ENCODE results near the gene DNAJC28. TPM values are rescaled to one million over a fixed set of nuclear protein-coding genes. Genes with fewer than 3 reads are reported as not detected.

Gene DNAJC28
- total RNA-seq, 1 donor from 2014 or later: 2.1 TPM

- H3K27me3 ChIP-seq (ENCODE audit: insufficient read depth, low read length): no peaks in the 10 kb centered on the region
- no peaks in the 10 kb centered on the region for H3K9me3 ChIP-seq (ENCODE audit: insufficient read depth, low read depth, low read length)
- H3K4me3 Mint-ChIP-seq (ENCODE audit: unreplicated experiment): peak overlapping the region; percentile 91
- no peak overlapping the region for H3K9ac ChIP-seq (ENCODE audit: low read length)
- no peak for TF ChIP-seq EZH2 (IDR thresholded peaks at IDR 0.05; ENCODE audit: insufficient read depth, low read length)
- TF ChIP-seq, protein P1, sequence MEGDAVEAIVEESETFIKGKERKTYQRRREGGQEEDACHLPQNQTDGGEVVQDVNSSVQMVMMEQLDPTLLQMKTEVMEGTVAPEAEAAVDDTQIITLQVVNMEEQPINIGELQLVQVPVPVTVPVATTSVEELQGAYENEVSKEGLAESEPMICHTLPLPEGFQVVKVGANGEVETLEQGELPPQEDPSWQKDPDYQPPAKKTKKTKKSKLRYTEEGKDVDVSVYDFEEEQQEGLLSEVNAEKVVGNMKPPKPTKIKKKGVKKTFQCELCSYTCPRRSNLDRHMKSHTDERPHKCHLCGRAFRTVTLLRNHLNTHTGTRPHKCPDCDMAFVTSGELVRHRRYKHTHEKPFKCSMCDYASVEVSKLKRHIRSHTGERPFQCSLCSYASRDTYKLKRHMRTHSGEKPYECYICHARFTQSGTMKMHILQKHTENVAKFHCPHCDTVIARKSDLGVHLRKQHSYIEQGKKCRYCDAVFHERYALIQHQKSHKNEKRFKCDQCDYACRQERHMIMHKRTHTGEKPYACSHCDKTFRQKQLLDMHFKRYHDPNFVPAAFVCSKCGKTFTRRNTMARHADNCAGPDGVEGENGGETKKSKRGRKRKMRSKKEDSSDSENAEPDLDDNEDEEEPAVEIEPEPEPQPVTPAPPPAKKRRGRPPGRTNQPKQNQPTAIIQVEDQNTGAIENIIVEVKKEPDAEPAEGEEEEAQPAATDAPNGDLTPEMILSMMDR (IDR thresholded peaks at IDR 0.05; ENCODE audit: insufficient read depth, low read depth, low read length): no peak
- H3K27ac Mint-ChIP-seq (ENCODE audit: unreplicated experiment): peak overlapping the region; percentile 42
- FAIRE-seq (no peak), DNase-seq (ENCODE audit: low read depth) (no peak)
- peak overlapping the region; percentile 96 for H3K4me2 ChIP-seq (ENCODE audit: low read length)
- no peak overlapping the region for H3K27ac ChIP-seq (ENCODE audit: low read depth, low read length)
- H3K79me2 ChIP-seq (ENCODE audit: insufficient read depth, low read length): peaks cover 78% of the 10 kb centered on the region
- H4K20me1 ChIP-seq (ENCODE audit: insufficient read depth, low read length): peaks cover 25% of the 10 kb centered on the region
- H2AFZ ChIP-seq (ENCODE audit: low read depth, low read length): no peak overlapping the region
- H3K36me3 ChIP-seq (ENCODE audit: insufficient read depth, low read length): peaks cover 16% of the 10 kb centered on the region
- peaks cover 6% of the 10 kb centered on the region for H3K4me1 Mint-ChIP-seq (ENCODE audit: low read depth, unreplicated experiment)
- H3K27me3 Mint-ChIP-seq (ENCODE audit: low read depth, unreplicated experiment): no peaks in the 10 kb centered on the region
- peaks cover 11% of the 10 kb centered on the region for H3K36me3 Mint-ChIP-seq (ENCODE audit: low read depth, unreplicated experiment)
- H3K9me3 Mint-ChIP-seq (ENCODE audit: unreplicated experiment): no peaks in the 10 kb centered on the region
- H3K4me3 ChIP-seq (ENCODE audit: insufficient read depth, low read depth, low read length): peak overlapping the region; percentile 94
- peaks cover 11% of the 10 kb centered on the region for H3K4me1 ChIP-seq (ENCODE audit: insufficient read depth, low read length)
These were observed 49.2 kb upstream of the DNAJC28 start for GRCh38 chr21:33540711-33541104.

- Histone ChIP-seq H3K27ac (ENCODE audit: low read depth, low read length) (no peak overlapping the region), H3K4me2 (ENCODE audit: low read length) (no peak overlapping the region), H3K4me3 (ENCODE audit: insufficient read depth, low read depth, low read length) (no peak overlapping the region), H3K9ac (ENCODE audit: low read length) (no peak overlapping the region), H3K79me2 (ENCODE audit: insufficient read depth, low read length) (peaks cover 67% of the 10 kb centered on the region), H3K4me1 (ENCODE audit: insufficient read depth, low read length) (peaks cover 3% of the 10 kb centered on the region), H3K9me3 (ENCODE audit: insufficient read depth, low read depth, low read length) (no peaks in the 10 kb centered on the region), H3K27me3 (ENCODE audit: insufficient read depth, low read length) (no peaks in the 10 kb centered on the region), H3K36me3 (ENCODE audit: insufficient read depth, low read length) (peaks cover 16% of the 10 kb centered on the region), H4K20me1 (ENCODE audit: insufficient read depth, low read length) (peaks cover 14% of the 10 kb centered on the region), H2AFZ (ENCODE audit: low read depth, low read length) (no peak overlapping the region)
- peak overlapping the region; percentile 15 for H3K4me3 Mint-ChIP-seq (ENCODE audit: unreplicated experiment)
- no peak overlapping the region for H3K27ac Mint-ChIP-seq (ENCODE audit: unreplicated experiment)
- peaks cover 6% of the 10 kb centered on the region for H3K4me1 Mint-ChIP-seq (ENCODE audit: low read depth, unreplicated experiment)
- DNase-seq (ENCODE audit: low read depth) (no peak), FAIRE-seq (no peak)
- H3K9me3 Mint-ChIP-seq (ENCODE audit: unreplicated experiment): no peaks in the 10 kb centered on the region
- H3K36me3 Mint-ChIP-seq (ENCODE audit: low read depth, unreplicated experiment): peaks cover 12% of the 10 kb centered on the region
- TF ChIP-seq EZH2 (IDR thresholded peaks at IDR 0.05; ENCODE audit: insufficient read depth, low read length): no peak
- TF ChIP-seq, protein P1 (IDR thresholded peaks at IDR 0.05; ENCODE audit: insufficient read depth, low read depth, low read length): no peak
- no peaks in the 10 kb centered on the region for H3K27me3 Mint-ChIP-seq (ENCODE audit: low read depth, unreplicated experiment)
These were observed 48.1 kb upstream of the DNAJC28 start for GRCh38 chr21:33539616-33540015.

GRCh38 chr21:33537212-33537611 is 45.7 kb upstream of the DNAJC28 start:
- Mint-ChIP-seq H3K4me3 (ENCODE audit: unreplicated experiment) (no peak overlapping the region), H3K36me3 (ENCODE audit: low read depth, unreplicated experiment) (peaks cover 15% of the 10 kb centered on the region), H3K9me3 (ENCODE audit: unreplicated experiment) (no peaks in the 10 kb centered on the region), H3K27ac (ENCODE audit: unreplicated experiment) (no peak overlapping the region), H3K4me1 (ENCODE audit: low read depth, unreplicated experiment) (peaks cover 6% of the 10 kb centered on the region), H3K27me3 (ENCODE audit: low read depth, unreplicated experiment) (no peaks in the 10 kb centered on the region)
- FAIRE-seq (no peak), DNase-seq (ENCODE audit: low read depth) (no peak)
- peaks cover 47% of the 10 kb centered on the region for H3K79me2 ChIP-seq (ENCODE audit: insufficient read depth, low read length)
- no peak overlapping the region for H3K27ac ChIP-seq (ENCODE audit: low read depth, low read length)
- no peaks in the 10 kb centered on the region for H3K27me3 ChIP-seq (ENCODE audit: insufficient read depth, low read length)
- no peaks in the 10 kb centered on the region for H4K20me1 ChIP-seq (ENCODE audit: insufficient read depth, low read length)
- peaks cover 33% of the 10 kb centered on the region for H3K36me3 ChIP-seq (ENCODE audit: insufficient read depth, low read length)
- no peak overlapping the region for H3K9ac ChIP-seq (ENCODE audit: low read length)
- H3K4me1 ChIP-seq (ENCODE audit: insufficient read depth, low read length): peaks cover 3% of the 10 kb centered on the region
- no peak overlapping the region for H2AFZ ChIP-seq (ENCODE audit: low read depth, low read length)
- H3K4me3 ChIP-seq (ENCODE audit: insufficient read depth, low read depth, low read length): no peak overlapping the region
- no peaks in the 10 kb centered on the region for H3K9me3 ChIP-seq (ENCODE audit: insufficient read depth, low read depth, low read length)
- H3K4me2 ChIP-seq (ENCODE audit: low read length): no peak overlapping the region
- TF ChIP-seq, protein P1 (IDR thresholded peaks at IDR 0.05; ENCODE audit: insufficient read depth, low read depth, low read length): no peak
- no peak for TF ChIP-seq EZH2 (IDR thresholded peaks at IDR 0.05; ENCODE audit: insufficient read depth, low read length)

Measured in astrocyte (in vitro differentiated cells and primary cell).